ENCODE data around the gene RIPOR3. TPM values are rescaled to one million over a fixed set of nuclear protein-coding genes. Genes with fewer than 3 reads are reported as not detected.
A peak's percentile ranks its signal among the peaks of the same experiment; 100 is the strongest.
"Not testable (repeated sequence)": the region's sequence is repeated elsewhere in the genome, so short reads cannot be mapped to it uniquely, and the experiment has no call there.

The RIPOR3 gene
- total RNA-seq, 1 donor from 2014 or later = 8.1 TPM

DNA sequence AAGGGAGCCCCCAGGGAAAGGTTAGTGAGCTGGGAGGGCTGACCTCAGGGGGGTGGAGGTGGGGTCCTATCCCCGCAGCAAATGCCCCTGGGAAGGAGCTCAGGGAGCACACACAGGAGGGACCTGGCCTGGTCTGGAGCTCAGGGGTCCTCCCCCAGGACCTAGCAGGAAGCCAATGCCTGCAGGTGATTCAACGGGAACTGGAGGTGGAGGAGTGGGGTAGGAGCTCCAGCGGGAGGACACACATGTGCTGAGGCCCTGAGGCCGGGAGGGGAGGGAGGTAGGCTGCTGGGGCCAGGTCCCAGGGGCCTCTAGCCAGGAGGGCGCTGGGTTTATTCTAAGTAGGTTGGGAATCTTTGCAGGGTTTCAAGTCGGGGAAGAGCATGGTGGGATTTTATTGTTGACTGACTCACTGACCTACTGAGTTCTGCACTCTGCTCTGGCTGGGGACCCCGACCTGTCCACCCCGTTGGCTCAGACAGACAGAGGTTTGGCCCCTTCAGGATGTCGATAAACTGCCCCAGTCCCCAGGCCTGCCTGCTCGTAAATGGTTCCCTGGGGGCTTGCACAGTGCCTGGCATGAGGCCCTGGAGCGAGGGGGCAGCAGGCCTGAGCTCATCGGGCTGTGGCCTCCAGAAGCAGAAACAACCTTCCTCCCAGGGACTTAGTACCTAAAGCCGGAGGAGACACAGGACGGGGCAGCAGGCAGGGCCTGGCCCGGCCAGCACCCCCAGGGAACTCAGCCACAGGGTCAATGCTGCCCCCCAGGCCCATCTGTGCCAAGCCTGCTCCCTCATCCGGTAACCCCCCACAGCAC lies 62.3 kb downstream of the RIPOR3 start:
- no peak for DNase-seq
- intact Hi-C loops (cut with DNase I) = loop anchor here (10.0 kb wide), 1 partner anchor 116 kb away; no protein-coding TSS in a partner anchor

GRCh38 chr20:50628332-50628731 lies 63.0 kb downstream of the RIPOR3 start:
- DNase-seq = no peak
- ATAC-seq (ENCODE audit: poor library complexity) = no peak
- intact Hi-C loops (cut with DNase I) = loop anchor here (10.0 kb wide), 1 partner anchor 116 kb away; no protein-coding TSS in a partner anchor

More for the DNA sequence above, 62.3 kb downstream of the RIPOR3 start:
- no peak for ATAC-seq (ENCODE audit: poor library complexity)

DNA sequence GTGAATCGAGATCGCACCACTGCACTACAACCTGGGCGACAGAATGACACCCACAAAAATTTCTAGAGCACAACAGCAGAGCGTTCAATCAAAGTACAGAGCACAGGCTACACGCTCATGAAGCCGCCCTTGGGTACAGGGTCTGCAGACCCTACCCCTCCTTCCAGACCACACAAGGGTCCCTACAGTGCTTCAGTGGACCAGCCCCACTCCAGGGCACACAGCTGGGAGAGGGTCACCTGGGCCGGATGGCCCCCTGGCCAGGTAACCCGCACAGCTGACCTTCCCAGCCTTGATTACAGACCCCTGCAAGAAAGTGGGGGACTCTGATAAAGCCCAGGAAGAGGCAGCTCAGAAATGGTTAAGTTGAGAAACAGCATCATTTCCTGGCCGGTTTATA lies 63.6 kb downstream of the RIPOR3 start:
- intact Hi-C loops (cut with DNase I) = loop anchor here (10.0 kb wide), 1 partner anchor 117 kb away; no protein-coding TSS in a partner anchor
- no peak for DNase-seq
- no peak for ATAC-seq (ENCODE audit: poor library complexity)

- intact Hi-C loops (cut with DNase I) = loop anchor here (10.0 kb wide), 1 partner anchor 119 kb away; no protein-coding TSS in a partner anchor
- ATAC-seq (ENCODE audit: poor library complexity) (peak; percentile 76), DNase-seq (peak; percentile 78)
Observed at GRCh38 chr20:50625986-50626677, 65.2 kb downstream of the RIPOR3 start.

GRCh38 chr20:50624351-50625016 lies 66.9 kb downstream of the RIPOR3 start:
- ATAC-seq (ENCODE audit: poor library complexity) (peak; percentile 24), DNase-seq (no peak)
- intact Hi-C loops (cut with DNase I) = loop anchor here (10.0 kb wide), 1 partner anchor 120 kb away; no protein-coding TSS in a partner anchor

GRCh38 chr20:50621068-50621665 lies 70.2 kb downstream of the RIPOR3 start:
- intact Hi-C loops (cut with DNase I) = loop anchor here (10.0 kb wide), 1 partner anchor 124 kb away; no protein-coding TSS in a partner anchor
- DNase-seq (no peak), ATAC-seq (ENCODE audit: poor library complexity) (no peak)

- ATAC-seq (ENCODE audit: poor library complexity); DNase-seq: not testable (repeated sequence)
- intact Hi-C loops (cut with DNase I) = loop anchor here (10.0 kb wide), 1 partner anchor 124 kb away; no protein-coding TSS in a partner anchor
Observed at GRCh38 chr20:50620459-50620858, 70.9 kb downstream of the RIPOR3 start.

GRCh38 chr20:50618537-50618936 lies 72.8 kb downstream of the RIPOR3 start:
- DNase-seq = no peak
- ATAC-seq (ENCODE audit: poor library complexity) = no peak
- intact Hi-C loops (cut with DNase I) = no loop called here

DNA sequence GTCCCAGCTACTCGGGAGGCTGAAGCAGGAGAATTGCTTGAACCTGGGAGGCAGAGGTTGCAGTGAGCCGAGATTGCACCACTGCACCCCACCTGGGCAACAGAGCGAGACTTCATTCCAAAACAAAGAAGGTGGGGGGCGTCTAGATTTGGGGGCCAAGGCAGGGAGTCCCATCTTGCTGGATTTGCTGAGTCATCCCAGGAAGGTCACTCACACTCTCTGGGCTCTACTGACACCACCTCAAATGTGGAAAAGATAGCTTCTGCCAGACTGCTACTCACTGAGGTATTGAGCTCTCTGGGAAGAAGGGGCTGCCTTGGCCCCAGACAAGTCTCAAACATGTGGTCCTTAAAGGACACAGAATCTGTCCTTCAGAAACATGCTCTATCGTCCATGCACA lies 74.3 kb downstream of the RIPOR3 start:
- DNase-seq (no peak), ATAC-seq (ENCODE audit: poor library complexity) (no peak)
- intact Hi-C loops (cut with DNase I) = no loop called here

- no peak for DNase-seq
- intact Hi-C loops (cut with DNase I) = no loop called here
- no peak for ATAC-seq (ENCODE audit: poor library complexity)
Observed at GRCh38 chr20:50615407-50615806, 75.9 kb downstream of the RIPOR3 start.

DNA sequence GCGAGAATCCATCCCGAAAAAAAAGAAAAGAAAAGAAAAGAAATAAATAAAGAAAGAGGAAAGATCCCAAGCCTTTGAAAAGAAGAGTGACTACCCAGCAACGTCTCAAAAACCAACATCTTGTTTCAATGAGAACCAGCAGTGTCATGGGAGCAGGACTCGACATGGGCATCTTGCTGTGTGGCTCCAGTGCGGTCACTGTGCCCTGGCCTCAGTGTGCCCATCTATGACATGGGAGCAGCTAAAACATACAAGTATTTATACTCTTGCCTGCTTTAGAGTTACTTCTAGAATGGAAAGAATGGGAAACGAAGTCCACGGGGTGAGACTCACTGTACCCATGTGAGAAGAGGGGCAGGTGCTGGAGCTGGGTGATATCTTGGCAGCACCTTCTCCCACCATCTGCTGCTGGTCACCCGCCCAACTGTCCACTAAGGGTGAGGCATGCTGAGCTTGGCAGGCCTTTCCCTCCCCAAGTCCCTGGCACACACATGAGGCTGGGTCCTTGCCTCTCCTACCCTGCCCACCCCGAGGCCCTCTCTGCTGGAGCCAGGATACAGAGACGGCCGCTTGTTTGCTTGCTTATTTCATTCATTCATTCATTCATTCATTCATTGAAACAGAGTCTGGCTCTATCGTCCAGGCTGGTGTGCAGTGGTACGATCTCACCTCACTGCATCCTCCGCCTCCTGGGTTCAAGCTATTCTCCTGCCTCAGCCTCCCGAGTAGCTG lies 77.7 kb downstream of the RIPOR3 start:
- ATAC-seq (ENCODE audit: poor library complexity) (no peak), DNase-seq (no peak)
- intact Hi-C loops (cut with DNase I) = no loop called here

DNA sequence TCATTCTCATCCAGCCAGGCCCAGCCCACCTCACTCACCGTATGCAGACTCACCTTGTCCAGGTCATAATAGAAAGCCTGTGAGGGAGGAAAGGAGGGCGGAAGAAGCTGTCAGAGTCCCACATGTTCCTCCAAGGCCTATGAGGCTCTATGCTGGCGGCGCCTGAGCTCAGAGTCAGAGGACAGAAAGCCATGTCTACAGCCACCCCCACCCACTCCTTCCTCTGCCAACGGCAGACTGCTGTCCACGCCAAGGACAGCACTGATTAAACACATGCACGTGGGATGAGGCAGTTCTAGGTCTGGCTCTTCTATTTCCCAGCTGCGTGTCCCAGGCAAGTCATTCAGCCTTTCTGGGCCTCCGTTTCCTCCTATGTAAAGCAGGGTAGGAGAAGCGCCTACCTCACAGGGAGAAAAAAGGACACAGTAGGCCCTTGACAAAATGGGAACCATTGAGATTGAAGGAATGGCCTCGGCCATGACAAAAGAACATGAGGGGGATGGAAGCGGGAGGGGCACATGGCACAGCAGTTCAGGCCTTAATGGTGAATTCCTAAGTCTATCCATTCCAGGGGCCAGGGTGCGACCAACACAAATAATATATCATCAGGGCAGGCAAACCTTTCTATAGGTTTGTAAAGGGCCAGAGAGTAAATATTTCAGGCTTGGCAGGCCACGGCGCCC lies 80.1 kb downstream of the RIPOR3 start:
- ATAC-seq (ENCODE audit: poor library complexity) (peak; percentile 85), DNase-seq (peak; percentile 66)
- intact Hi-C loops (cut with DNase I) = no loop called here

- intact Hi-C loops (cut with DNase I) = no loop called here
- no peak for ATAC-seq (ENCODE audit: poor library complexity)
- no peak for DNase-seq
Observed at GRCh38 chr20:50610212-50610718, 81.1 kb downstream of the RIPOR3 start.

GRCh38 chr20:50609438-50609989 lies 81.8 kb downstream of the RIPOR3 start:
- ATAC-seq (ENCODE audit: poor library complexity) (no peak), DNase-seq (no peak)
- intact Hi-C loops (cut with DNase I) = no loop called here

DNA sequence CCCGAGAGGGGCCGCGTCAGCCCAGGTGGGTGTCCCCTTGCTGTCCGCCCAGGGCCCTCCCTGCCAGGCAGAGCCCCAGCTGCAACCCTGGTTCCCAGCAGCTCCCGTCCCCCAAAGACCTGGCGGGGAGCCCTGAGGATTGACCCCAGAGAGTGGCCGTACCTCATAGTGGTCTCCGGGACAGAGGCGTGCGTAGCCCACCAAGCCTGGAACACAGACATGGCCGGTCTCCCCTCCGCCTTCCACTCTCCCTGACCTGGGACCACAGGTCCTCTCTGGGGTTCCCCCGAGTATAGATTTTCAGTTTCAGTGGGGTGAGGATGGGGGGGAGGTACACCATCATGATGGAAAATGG lies 82.6 kb downstream of the RIPOR3 start:
- ATAC-seq (ENCODE audit: poor library complexity) (no peak), DNase-seq (no peak)
- intact Hi-C loops (cut with DNase I) = no loop called here

DNA sequence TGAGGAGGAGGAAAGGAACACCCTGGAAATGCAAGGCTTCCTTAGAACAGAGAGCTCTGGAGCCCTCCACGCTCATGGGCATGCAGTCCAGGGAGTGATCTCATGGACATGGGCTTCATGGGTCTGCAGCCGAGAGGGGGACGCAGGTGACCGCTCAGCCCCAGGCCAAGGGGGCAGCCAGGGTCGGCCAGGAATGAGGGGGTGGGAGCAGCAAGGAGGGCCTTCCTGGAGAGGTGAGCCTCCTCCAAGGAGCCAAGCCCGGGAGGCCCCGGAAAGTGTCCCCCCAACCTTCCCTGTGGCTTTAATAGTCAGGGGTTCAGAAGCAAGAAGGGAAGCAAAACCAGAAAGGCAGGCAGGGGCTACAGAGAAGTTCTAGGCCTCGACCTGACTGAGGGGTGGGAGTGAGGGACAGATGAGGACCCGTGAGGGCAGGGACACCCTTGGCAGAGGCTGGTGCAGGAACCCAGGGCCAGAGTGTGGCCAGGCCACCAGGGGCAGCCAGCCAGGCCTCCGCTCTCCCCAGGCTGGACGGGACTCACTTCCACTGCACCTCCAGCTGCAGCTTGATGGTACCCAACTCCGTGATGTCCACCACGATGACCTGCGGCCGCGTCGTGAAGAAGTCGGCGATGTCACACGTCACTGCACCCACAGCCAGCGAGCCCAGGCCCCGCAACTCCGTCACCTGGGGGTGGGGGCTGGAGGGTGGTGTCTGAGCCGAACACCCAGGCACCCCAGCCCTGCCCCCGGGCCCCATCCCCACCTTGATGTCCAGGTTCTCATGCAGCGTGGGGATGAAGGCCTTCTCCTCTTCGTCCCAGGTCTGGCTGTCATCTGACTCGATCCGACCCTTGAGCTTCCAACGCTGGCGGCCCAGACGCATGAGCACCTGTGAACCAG lies 83.2 kb downstream of the RIPOR3 start:
- intact Hi-C loops (cut with DNase I) = no loop called here
- ATAC-seq (ENCODE audit: poor library complexity) (no peak), DNase-seq (no peak)
